ENCODE results near the gene PIAS3. TPM values are rescaled to one million over a fixed set of nuclear protein-coding genes. Genes with fewer than 3 reads are reported as not detected.

Gene PIAS3
- total RNA-seq, 2 experiments from 2014 or later: 9.4 to 28.1 TPM

- no peaks in the 10 kb centered on the region for H3K79me2 ChIP-seq (ENCODE audit: insufficient read depth, low read depth, low read length)
- CTCF ChIA-PET (ENCODE audit: unreplicated experiment): interaction anchor here (0.9 to 3.4 kb wide), 5 partner anchors 8 to 118 kb away, joined by 4 to 44 read pairs (median 4); partner anchors contain the start of genes LIX1L and NUDT17
- no peak for TF ChIP-seq EZH2phosphoT487 (IDR thresholded peaks at IDR 0.05; ENCODE audit: borderline replicate concordance, low read depth, low read length)
- TF ChIP-seq CTCF (conservative IDR thresholded peaks at IDR 0.05; ENCODE audit: low read length): no peak
- DNase-seq (ENCODE audit: low spot score): peak; percentile 83
- H3K9me2 ChIP-seq (ENCODE audit: insufficient read depth, low read length): no peaks in the 10 kb centered on the region
- H3K36me3 ChIP-seq (ENCODE audit: insufficient read depth, low read length): peaks cover 35% of the 10 kb centered on the region; the same call in 1 of the 2 replicates
- peaks cover 13% of the 10 kb centered on the region for H3K4me1 ChIP-seq (ENCODE audit: insufficient read depth, low read length, poor library complexity, severe bottlenecking)
- H3K9me3 ChIP-seq (ENCODE audit: low read length): no peaks in the 10 kb centered on the region
- peak overlapping the region; percentile 83 for H3K4me2 ChIP-seq (ENCODE audit: low read length)
- intact Hi-C loops (cut with micrococcal nuclease; ENCODE audit: unreplicated experiment): loop anchor here (2.0 kb wide), 4 partner anchors 30 to 154 kb away; partner anchors contain the start of genes ITGA10 and LIX1L
- peak overlapping the region; percentile 84 for H3K4me3 ChIP-seq (ENCODE audit: low read depth, low read length, poor library complexity, severe bottlenecking)
- peak overlapping the region; percentile 68 for H3K27ac ChIP-seq (ENCODE audit: low read depth, low read length, poor library complexity, severe bottlenecking)
- H4K20me1 ChIP-seq (ENCODE audit: insufficient read depth, low read length): no peaks in the 10 kb centered on the region
- H2AFZ ChIP-seq (ENCODE audit: low read length): peak overlapping the region; percentile 98
- BruUV-seq (replicated peaks): no TSS peak
- POLR2A ChIA-PET: interaction anchor here (0.6 to 4.6 kb wide), 25 partner anchors 8 to 181 kb away, joined by 3 to 65 read pairs (median 4); partner anchors contain the start of genes ANKRD34A, LIX1L, NUDT17 and PEX11B
Measured at GRCh38 chr1:145858238-145858900, 512 bp downstream of the PIAS3 start.

- BruUV-seq (replicated peaks): no TSS peak
- Histone ChIP-seq H3K4me2 (ENCODE audit: low read length) (peak overlapping the region; percentile 83), H3K9me3 (ENCODE audit: low read length) (no peaks in the 10 kb centered on the region), H2AFZ (ENCODE audit: low read length) (no peak overlapping the region), H3K27ac (ENCODE audit: low read depth, low read length, poor library complexity, severe bottlenecking) (no peak overlapping the region), H4K20me1 (ENCODE audit: insufficient read depth, low read length) (no peaks in the 10 kb centered on the region), H3K4me3 (ENCODE audit: low read depth, low read length, poor library complexity, severe bottlenecking) (no peak overlapping the region), H3K79me2 (ENCODE audit: insufficient read depth, low read depth, low read length) (no peaks in the 10 kb centered on the region), H3K36me3 (ENCODE audit: insufficient read depth, low read length) (peaks cover 36% of the 10 kb centered on the region; the same call in 1 of the 2 replicates), H3K9me2 (ENCODE audit: insufficient read depth, low read length) (no peaks in the 10 kb centered on the region), H3K4me1 (ENCODE audit: insufficient read depth, low read length, poor library complexity, severe bottlenecking) (peaks cover 13% of the 10 kb centered on the region)
- CTCF ChIA-PET (ENCODE audit: unreplicated experiment): interaction anchor here (3.4 kb wide), 1 partner anchor 11 kb away, joined by 44 read pairs; the partner anchor contains the start of gene NUDT17
- DNase-seq (ENCODE audit: low spot score): no peak
- no peak for TF ChIP-seq CTCF (conservative IDR thresholded peaks at IDR 0.05; ENCODE audit: low read length)
- no peak for TF ChIP-seq EZH2phosphoT487 (IDR thresholded peaks at IDR 0.05; ENCODE audit: borderline replicate concordance, low read depth, low read length)
- POLR2A ChIA-PET: interaction anchor here (1.1 to 4.6 kb wide), 4 partner anchors 11 to 122 kb away, joined by 3 to 65 read pairs (median 25); partner anchors contain the start of genes NUDT17 and RBM8A
- intact Hi-C loops (cut with micrococcal nuclease; ENCODE audit: unreplicated experiment): no loop called here
Measured at GRCh38 chr1:145857170-145857569, 1.7 kb downstream of the PIAS3 start.

Data from OCI-LY7 (cell line).